ENCODE data around the gene MRFAP1L1. TPM values are rescaled to one million over a fixed set of nuclear protein-coding genes. Genes with fewer than 3 reads are reported as not detected.

Gene MRFAP1L1
- polyA plus RNA-seq, 1 donor = 64.1 TPM

DNA sequence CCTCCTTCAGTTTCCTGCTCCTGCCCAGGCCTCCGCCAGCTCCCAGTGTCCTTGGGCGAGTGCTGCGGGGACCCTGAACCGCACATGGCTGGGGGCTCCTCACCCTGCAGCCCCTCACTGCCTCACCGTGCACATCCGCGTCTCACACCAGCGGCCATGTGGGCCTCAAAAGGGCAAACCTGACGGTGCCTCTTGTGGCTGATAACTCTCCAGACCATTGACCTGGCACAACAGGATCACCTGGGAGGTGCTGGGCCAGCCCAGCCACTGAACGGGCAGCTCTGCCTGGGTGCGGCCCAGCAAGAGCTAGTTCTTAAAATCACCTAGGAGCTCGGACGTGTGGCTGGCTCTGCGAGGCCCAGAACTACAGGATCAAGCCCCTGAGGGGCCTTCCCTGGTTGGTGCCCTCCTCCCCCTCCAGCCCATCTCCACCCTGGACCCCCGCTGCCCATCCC lies 20.1 kb downstream of the MRFAP1L1 start:
- peak in 1 of 2 donors; percentile 74 for DNase-seq
- no peaks in the 10 kb centered on the region for H3K27me3 ChIP-seq (ENCODE audit: control insufficient read depth, insufficient read depth, low read length)
- H3K36me3 ChIP-seq (ENCODE audit: control insufficient read depth, insufficient read depth, low read length) = no peaks in the 10 kb centered on the region
- peak overlapping the region; percentile 73 for H3K27ac ChIP-seq (ENCODE audit: low read length)
- no CpG with 5 or more reads among the region's 15 CpGs for WGBS (ENCODE audit: insufficient coverage, low lambda C conversion rate)
- H3K4me1 ChIP-seq (ENCODE audit: control insufficient read depth, insufficient read depth, low read length) = peaks cover 38% of the 10 kb centered on the region
- H3K9me3 ChIP-seq (ENCODE audit: control insufficient read depth, low read depth, low read length) = no peaks in the 10 kb centered on the region
- H3K4me3 ChIP-seq (ENCODE audit: low read length) = no peak overlapping the region

DNA sequence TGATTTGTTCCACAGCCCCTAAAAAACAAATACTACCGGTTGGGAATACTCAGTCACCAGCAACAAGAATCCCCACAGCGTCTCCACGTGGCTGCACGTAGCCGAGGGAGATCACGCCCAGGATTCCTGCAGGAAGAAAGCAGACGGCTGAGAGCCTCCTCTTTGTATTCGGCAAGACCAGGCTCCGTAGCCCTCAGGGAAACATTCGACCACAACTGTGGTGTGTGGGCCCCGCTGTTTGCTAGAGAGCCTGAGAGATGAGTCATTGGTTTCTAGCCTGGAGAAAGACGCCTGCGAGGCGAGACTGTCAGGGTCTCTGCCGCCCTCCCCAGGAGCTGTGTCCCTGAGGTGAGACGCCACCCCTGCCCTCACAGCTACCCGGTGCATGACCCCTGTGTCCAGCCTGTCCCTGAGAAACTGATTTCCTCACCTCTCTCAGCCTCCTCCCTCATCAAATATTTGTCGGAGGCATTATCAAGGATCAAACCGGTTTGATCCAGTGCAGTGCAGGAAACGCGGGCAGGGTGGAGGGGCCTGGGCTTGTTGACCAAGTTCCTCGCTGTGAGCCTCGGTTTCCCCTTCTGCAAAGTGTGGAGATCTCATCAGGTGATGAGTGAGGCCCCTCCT lies 20.7 kb downstream of the MRFAP1L1 start:
- H3K4me1 ChIP-seq (ENCODE audit: control insufficient read depth, insufficient read depth, low read length) = peaks cover 33% of the 10 kb centered on the region
- no peak overlapping the region for H3K4me3 ChIP-seq (ENCODE audit: low read length)
- no peaks in the 10 kb centered on the region for H3K9me3 ChIP-seq (ENCODE audit: control insufficient read depth, low read depth, low read length)
- peak overlapping the region; percentile 73 for H3K27ac ChIP-seq (ENCODE audit: low read length)
- H3K36me3 ChIP-seq (ENCODE audit: control insufficient read depth, insufficient read depth, low read length) = no peaks in the 10 kb centered on the region
- DNase-seq = peak; percentile 58 to 79
- WGBS (ENCODE audit: insufficient coverage, low lambda C conversion rate) = no CpG with 5 or more reads among the region's 23 CpGs
- no peaks in the 10 kb centered on the region for H3K27me3 ChIP-seq (ENCODE audit: control insufficient read depth, insufficient read depth, low read length)

DNA sequence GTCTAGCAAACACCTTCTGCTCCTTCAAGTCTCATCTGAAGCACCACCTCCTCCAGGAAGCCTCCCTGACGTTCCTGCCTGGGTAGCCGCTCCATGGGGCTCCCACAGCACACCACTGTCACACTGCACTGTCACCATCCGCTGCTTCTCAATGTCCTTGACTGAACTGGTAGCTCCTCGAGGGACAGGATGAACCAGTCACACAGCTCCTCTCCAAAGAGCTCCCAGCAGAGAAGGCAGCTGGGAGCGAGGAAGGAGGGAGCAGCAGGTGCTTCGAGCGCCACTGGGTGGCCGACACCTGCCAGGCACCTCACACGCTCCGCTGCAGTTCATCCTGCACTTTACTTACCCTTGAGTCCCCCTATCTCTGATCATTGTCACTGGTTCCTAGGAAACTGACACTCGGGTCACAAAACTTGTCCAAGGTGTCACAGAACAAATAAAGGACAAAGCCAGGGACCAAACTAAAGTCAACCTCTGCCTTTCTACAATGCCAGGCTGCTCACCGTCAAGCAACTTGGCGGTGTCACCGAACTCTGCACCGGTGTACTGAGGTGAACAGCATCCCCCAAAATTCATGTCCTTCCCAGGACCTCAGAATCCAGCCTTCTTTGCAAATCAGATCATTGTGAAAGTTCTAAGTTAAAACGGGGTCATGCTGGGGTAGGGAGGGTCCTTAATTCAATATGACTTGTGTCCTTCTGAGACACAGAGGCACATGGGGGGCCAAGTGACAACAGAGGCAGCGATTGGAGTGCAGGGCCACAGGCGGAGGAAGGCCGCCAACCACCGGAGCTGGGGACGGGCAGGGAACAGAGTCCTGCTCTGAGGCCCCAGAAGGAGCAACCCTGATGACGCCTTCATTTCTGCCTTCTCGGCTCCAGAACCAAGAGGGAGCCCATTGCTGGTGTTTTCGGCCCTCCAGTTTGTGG lies 21.5 kb downstream of the MRFAP1L1 start:
- Histone ChIP-seq H3K27ac (ENCODE audit: low read length) (peak overlapping the region; percentile 73), H3K4me1 (ENCODE audit: control insufficient read depth, insufficient read depth, low read length) (peaks cover 27% of the 10 kb centered on the region), H3K4me3 (ENCODE audit: low read length) (no peak overlapping the region), H3K9me3 (ENCODE audit: control insufficient read depth, low read depth, low read length) (no peaks in the 10 kb centered on the region), H3K36me3 (ENCODE audit: control insufficient read depth, insufficient read depth, low read length) (no peaks in the 10 kb centered on the region), H3K27me3 (ENCODE audit: control insufficient read depth, insufficient read depth, low read length) (no peaks in the 10 kb centered on the region)
- peak in 1 of 2 donors; percentile 40 for DNase-seq
- WGBS (ENCODE audit: insufficient coverage, low lambda C conversion rate) = 70% methylated on average over 2 of the region's 24 CpGs

DNA sequence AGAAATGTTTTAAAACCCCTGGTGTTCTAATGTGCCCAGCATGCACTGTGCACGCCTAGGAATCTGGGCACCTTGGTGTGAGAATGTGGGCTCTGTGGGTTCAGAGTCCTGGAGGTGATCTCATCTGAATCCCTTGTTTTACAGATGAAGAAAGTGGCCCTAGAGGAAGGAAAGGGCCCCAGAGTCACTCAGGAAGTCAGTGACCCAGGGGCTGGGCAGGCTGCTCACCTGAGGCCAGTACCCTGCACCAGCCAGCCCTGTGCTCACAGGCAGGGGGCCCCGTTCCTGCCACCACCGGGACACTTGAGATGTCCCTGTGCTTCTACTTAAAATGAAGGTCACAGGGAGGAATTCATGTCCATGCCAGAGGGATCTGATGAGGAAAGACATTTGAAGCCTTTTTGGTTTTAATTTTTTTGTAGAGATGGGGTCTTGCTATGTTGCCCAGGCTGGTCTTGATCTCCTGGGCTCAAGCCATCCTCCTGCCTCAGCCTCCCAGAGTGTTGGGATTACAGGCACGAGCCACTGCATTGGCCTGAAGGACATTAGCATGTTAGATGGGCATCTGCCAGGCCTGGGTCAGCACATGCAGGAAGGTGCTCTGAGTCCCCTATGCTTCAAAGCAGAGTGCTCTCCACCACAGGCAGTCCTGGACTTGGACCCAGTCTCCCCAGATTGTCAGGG lies 23.4 kb downstream of the MRFAP1L1 start:
- Histone ChIP-seq H3K4me3 (ENCODE audit: low read length) (no peak overlapping the region), H3K27ac (ENCODE audit: low read length) (no peak overlapping the region), H3K27me3 (ENCODE audit: control insufficient read depth, insufficient read depth, low read length) (no peaks in the 10 kb centered on the region), H3K36me3 (ENCODE audit: control insufficient read depth, insufficient read depth, low read length) (no peaks in the 10 kb centered on the region), H3K9me3 (ENCODE audit: control insufficient read depth, low read depth, low read length) (no peaks in the 10 kb centered on the region), H3K4me1 (ENCODE audit: control insufficient read depth, insufficient read depth, low read length) (peaks cover 22% of the 10 kb centered on the region)
- DNase-seq = no peak
- no CpG with 5 or more reads among the region's 4 CpGs for WGBS (ENCODE audit: insufficient coverage, low lambda C conversion rate)

DNA sequence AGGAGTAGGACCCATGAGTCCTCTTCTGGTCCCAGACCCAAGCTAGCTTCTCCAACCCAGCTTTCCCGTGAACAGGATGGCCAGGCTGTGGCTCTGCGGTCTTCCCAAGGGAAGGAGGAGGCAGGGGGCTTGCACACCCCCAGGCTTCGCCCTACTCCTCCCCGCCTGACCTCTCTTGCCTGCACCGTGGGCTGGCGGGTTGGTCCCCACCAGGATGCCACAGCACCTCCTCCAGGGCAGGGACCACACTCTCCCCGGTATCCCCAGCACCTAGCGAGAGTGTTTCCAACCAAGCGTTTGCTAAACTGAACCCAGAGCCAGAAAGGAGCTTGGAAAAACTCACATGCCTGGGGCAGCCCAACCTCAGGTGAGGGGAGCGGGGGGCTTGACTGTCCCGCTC lies 25.0 kb downstream of the MRFAP1L1 start:
- Histone ChIP-seq H3K4me1 (ENCODE audit: control insufficient read depth, insufficient read depth, low read length) (peaks cover 17% of the 10 kb centered on the region), H3K4me3 (ENCODE audit: low read length) (no peak overlapping the region), H3K36me3 (ENCODE audit: control insufficient read depth, insufficient read depth, low read length) (no peaks in the 10 kb centered on the region), H3K27ac (ENCODE audit: low read length) (no peak overlapping the region), H3K9me3 (ENCODE audit: control insufficient read depth, low read depth, low read length) (peaks cover 5% of the 10 kb centered on the region), H3K27me3 (ENCODE audit: control insufficient read depth, insufficient read depth, low read length) (no peaks in the 10 kb centered on the region)
- WGBS (ENCODE audit: insufficient coverage, low lambda C conversion rate) = no CpG with 5 or more reads among the region's 11 CpGs
- no peak for DNase-seq

DNA sequence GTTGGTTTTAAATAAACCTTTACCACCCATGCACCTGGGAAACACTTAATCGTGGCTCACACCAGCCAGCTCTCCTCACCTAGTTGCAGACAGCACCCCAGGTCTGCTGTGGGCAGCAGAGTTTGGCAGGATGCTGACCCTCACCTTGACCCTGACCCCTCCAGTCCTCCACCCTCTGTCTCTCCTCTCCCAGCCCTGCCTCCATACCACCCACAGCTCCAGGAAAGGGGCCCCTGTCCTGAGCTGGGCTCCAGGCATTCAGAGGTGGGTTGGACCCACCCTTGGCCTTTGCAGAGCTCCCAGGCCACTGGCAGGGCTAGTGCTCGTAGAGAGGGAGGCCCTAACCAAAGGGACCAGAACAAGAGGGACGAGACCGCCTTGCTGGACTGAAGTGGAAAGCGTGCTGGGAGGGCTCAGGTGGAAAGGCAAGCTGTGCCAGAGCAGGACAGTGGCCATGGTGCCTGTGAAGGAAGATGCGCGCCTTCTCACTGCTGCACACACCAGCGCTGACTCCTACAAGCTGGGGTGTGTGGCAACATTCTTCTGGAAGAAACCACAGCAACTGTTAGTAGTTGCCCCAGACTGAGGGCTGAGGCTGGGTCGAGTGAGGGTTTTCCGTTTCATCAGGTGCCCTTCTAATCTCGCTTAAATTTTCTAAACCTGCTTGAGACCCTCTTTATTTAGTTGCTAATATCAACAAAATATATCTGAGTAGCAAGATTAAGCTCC lies 26.6 kb downstream of the MRFAP1L1 start:
- 100% methylated on average over 3 of the region's 11 CpGs for WGBS (ENCODE audit: insufficient coverage, low lambda C conversion rate)
- H3K27ac ChIP-seq (ENCODE audit: low read length) = no peak overlapping the region
- DNase-seq = no peak
- peaks cover under 1% of the 10 kb centered on the region for H3K4me1 ChIP-seq (ENCODE audit: control insufficient read depth, insufficient read depth, low read length)
- no peak overlapping the region for H3K4me3 ChIP-seq (ENCODE audit: low read length)
- peaks cover 3% of the 10 kb centered on the region for H3K36me3 ChIP-seq (ENCODE audit: control insufficient read depth, insufficient read depth, low read length)
- peaks cover 5% of the 10 kb centered on the region for H3K9me3 ChIP-seq (ENCODE audit: control insufficient read depth, low read depth, low read length)
- no peaks in the 10 kb centered on the region for H3K27me3 ChIP-seq (ENCODE audit: control insufficient read depth, insufficient read depth, low read length)

DNA sequence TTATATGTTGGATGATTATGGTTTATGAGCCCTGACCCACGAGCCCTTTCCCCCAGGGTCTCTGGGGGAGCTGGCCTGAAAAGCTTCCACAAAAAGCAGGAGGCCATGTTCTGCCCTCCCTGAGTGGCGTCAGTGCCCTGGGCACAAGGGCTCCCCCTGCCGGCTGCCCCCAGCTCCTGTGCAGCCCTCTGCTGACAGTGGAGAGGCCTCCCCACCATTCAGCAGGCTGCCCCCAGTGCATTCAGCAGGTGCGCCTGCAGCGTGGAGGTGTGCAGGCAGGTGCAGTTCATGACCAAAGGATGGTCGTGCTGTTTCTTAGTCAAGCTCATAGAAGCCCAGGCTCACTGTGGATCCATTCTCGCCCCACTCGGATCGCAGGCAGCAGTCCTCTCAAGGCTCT lies 28.5 kb downstream of the MRFAP1L1 start:
- peaks cover 11% of the 10 kb centered on the region for H3K36me3 ChIP-seq (ENCODE audit: control insufficient read depth, insufficient read depth, low read length)
- H3K4me3 ChIP-seq (ENCODE audit: low read length) = no peak overlapping the region
- no peaks in the 10 kb centered on the region for H3K27me3 ChIP-seq (ENCODE audit: control insufficient read depth, insufficient read depth, low read length)
- H3K9me3 ChIP-seq (ENCODE audit: control insufficient read depth, low read depth, low read length) = peaks cover 5% of the 10 kb centered on the region
- no CpG with 5 or more reads among the region's 9 CpGs for WGBS (ENCODE audit: insufficient coverage, low lambda C conversion rate)
- DNase-seq = no peak
- no peak overlapping the region for H3K27ac ChIP-seq (ENCODE audit: low read length)
- H3K4me1 ChIP-seq (ENCODE audit: control insufficient read depth, insufficient read depth, low read length) = peaks cover 3% of the 10 kb centered on the region

DNA sequence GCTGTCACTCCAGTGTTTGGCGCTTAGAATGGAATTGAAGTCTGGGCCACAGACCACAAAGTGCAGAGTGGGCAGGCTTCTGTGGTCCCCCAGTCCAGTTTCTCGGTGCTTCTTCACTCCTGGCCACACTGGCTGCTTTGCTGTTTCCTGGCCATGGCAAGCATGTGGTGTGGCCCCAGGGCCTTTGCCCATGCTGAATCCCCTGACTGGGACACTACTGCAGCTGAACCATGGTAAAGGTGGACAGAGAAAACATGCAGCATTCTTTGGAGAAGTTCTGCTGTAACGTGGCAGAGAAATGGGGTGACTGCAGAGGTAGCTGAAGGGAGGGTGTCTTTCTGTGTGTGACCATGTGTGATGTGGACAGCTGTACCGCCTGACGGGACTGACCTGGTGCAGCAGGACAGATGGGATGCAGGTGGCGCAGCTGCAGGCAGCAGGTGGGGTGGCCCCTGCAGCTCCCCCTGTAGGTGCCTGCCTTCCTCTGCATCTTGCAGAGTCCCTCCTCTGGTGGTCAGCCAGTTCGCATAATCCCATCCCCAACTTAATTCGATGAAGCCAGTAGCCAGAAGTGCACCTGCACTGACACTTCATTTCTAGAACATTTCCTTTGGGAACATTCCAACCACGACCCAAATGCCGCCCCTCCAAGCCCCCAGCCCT lies 29.2 kb downstream of the MRFAP1L1 start:
- no peak for DNase-seq
- H3K4me1 ChIP-seq (ENCODE audit: control insufficient read depth, insufficient read depth, low read length) = peaks cover 6% of the 10 kb centered on the region
- no peak overlapping the region for H3K27ac ChIP-seq (ENCODE audit: low read length)
- no peak overlapping the region for H3K4me3 ChIP-seq (ENCODE audit: low read length)
- H3K27me3 ChIP-seq (ENCODE audit: control insufficient read depth, insufficient read depth, low read length) = no peaks in the 10 kb centered on the region
- no CpG with 5 or more reads among the region's 10 CpGs for WGBS (ENCODE audit: insufficient coverage, low lambda C conversion rate)
- peaks cover 17% of the 10 kb centered on the region for H3K36me3 ChIP-seq (ENCODE audit: control insufficient read depth, insufficient read depth, low read length)
- H3K9me3 ChIP-seq (ENCODE audit: control insufficient read depth, low read depth, low read length) = peaks cover 5% of the 10 kb centered on the region

DNA sequence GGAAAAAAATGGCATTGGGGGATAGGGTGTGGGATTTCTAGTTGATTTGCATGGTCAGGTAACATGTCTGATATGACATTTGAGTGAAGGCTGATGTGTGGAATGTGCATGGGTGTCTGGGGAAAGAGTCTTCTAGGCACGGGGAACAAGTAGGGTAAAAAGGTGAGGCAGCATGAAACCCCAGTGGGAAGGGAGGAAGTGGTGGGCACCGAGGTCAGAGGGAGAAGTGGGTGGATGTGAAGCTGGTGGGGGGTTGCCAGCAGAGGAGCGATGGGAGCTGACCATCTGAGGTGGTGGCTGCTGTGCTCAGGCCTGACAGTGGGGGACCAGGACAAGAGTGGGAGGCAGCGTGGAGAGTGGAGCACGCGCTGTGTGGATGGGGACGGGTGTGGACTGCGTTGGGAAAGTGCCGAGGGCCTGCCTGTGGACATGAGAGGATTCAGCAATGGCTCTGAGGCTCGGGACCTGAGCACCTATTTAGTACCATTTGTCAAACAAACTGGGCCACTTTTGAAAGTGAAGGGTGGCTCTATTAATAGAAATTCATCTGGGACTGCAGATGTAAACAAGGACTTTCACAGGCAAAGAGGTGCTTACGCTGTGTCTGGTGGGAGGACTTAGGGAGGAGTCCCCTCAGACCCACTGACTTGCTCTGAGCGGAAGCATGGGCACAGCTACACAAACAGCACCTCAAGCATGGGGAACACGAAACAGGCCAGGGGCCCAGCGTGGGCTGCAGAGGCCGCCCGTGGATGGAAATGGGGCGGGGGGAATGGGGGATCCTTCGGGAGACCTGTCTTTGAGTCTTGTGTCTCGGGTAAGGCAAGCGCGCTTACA lies 32.7 kb downstream of the MRFAP1L1 start:
- Histone ChIP-seq H3K27me3 (ENCODE audit: control insufficient read depth, insufficient read depth, low read length) (no peaks in the 10 kb centered on the region), H3K36me3 (ENCODE audit: control insufficient read depth, insufficient read depth, low read length) (peaks cover 17% of the 10 kb centered on the region), H3K27ac (ENCODE audit: low read length) (no peak overlapping the region), H3K9me3 (ENCODE audit: control insufficient read depth, low read depth, low read length) (peaks cover 12% of the 10 kb centered on the region), H3K4me3 (ENCODE audit: low read length) (no peak overlapping the region), H3K4me1 (ENCODE audit: control insufficient read depth, insufficient read depth, low read length) (peaks cover 6% of the 10 kb centered on the region)
- no peak for DNase-seq
- no CpG with 5 or more reads among the region's 21 CpGs for WGBS (ENCODE audit: insufficient coverage, low lambda C conversion rate)
